GM18909 (cell line): ENCODE measurements around the gene GRAMD1B.

Source experiments
- ATAC-seq: cut with Tn5 transposase; IDR thresholded peaks from one replicate; pipeline ENCODE4 v1.9.1; 2021; ENCODE audit warnings: mild to moderate bottlenecking; ENCODE audit not compliant: unreplicated experiment, poor library complexity

Gene GRAMD1B

GRCh38 chr11:123659965-123660364, 229.9 kb downstream of the GRAMD1B start:
- peak; percentile 83 for ATAC-seq

- no peak for ATAC-seq
Measured at GRCh38 chr11:123665306-123665705, 235.2 kb downstream of the GRAMD1B start.

GRCh38 chr11:123670081-123670480, 240.0 kb downstream of the GRAMD1B start:
- ATAC-seq, result no peak

- ATAC-seq, result no peak
Measured at GRCh38 chr11:123671534-123671933, 241.5 kb downstream of the GRAMD1B start.

GRCh38 chr11:123672568-123672967, 242.5 kb downstream of the GRAMD1B start:
- no peak for ATAC-seq

- no peak for ATAC-seq
Measured at GRCh38 chr11:123674297-123674696, 244.2 kb downstream of the GRAMD1B start.
